Ramos (cell line): ENCODE results near the gene TMEM43.

ENCODE experiments used
- in situ Hi-C: fragments of 300-500 bp; cut with MboI; formaldehyde crosslinking; loops from one replicate; pipeline ENCODE4 v1.14.3; 2022; ENCODE audit warnings: low sequenced_read_pairs; ENCODE audit not compliant: unreplicated experiment

TMEM43 gene

GRCh38 chr3:14174483-14174882, 49.6 kb downstream of the TMEM43 start:
- in situ Hi-C loops, result no loop called here

- in situ Hi-C loops, result no loop called here
Observed at GRCh38 chr3:14175383-14176037, 50.7 kb downstream of the TMEM43 start.

- in situ Hi-C loops, result no loop called here
Observed at GRCh38 chr3:14177580-14178246, 52.9 kb downstream of the TMEM43 start.

- in situ Hi-C loops, result no loop called here
Observed at GRCh38 chr3:14178247-14179113, 53.6 kb downstream of the TMEM43 start, which contains the start of the genes LSM3 and XPC. TSS of gene LSM3 (plus strand) at chr3:14178817. CDS start at chr3:14178861, 44 bp downstream. TSS of gene XPC (minus strand) at chr3:14178601. CDS start at chr3:14178568, 33 bp downstream.

GRCh38 chr3:14179114-14179465, 54.2 kb downstream of the TMEM43 start:
- in situ Hi-C loops, result no loop called here

GRCh38 chr3:14179795-14180194, 54.9 kb downstream of the TMEM43 start:
- in situ Hi-C loops, result no loop called here

GRCh38 chr3:14181253-14181652, 56.4 kb downstream of the TMEM43 start:
- in situ Hi-C loops, result no loop called here

- in situ Hi-C loops, result no loop called here
Observed at GRCh38 chr3:14183015-14183577, 58.2 kb downstream of the TMEM43 start.

GRCh38 chr3:14186854-14187458, 62.1 kb downstream of the TMEM43 start:
- in situ Hi-C loops, result no loop called here

GRCh38 chr3:14188041-14188754, 63.3 kb downstream of the TMEM43 start:
- in situ Hi-C loops, result no loop called here
